K562 (cell line): ENCODE measurements around the gene DNAI7. TPM values are rescaled to one million over a fixed set of nuclear protein-coding genes. Genes with fewer than 3 reads are reported as not detected.

ENCODE experiments used
- ATAC-seq: fragments of 200-7000 bp; cut with Tn5 transposase; 3 replicates; pipeline ENCODE4 v1.9.1; 2020; ENCODE audit warnings: moderate library complexity
- BruUV-seq: library from RNA; stranded (reverse); fragments of 400-500 nt; replicated peaks from 2 replicates; lab custom pipeline; 2021; lab: Mats Ljungman, UMichigan
- CTCF ChIA-PET: fragments of 300-600 bp; formaldehyde crosslinking; extraction: SDS; loops from one replicate; lab custom pipeline; 2021; ENCODE audit warnings: low intra/inter-chr PET ratio; lab: Yijun Ruan, JAX
- POLR2A ChIA-PET: fragments of 300-600, 350-650 bp; sonication (Branson Sonifier 250); formaldehyde crosslinking; extraction: SDS; loops from one replicate; lab custom pipeline; 2021; ENCODE audit warnings: antibody characterized with exemption, inconsistent platforms; lab: Yijun Ruan, JAX
- DNase-seq, 4 experiments: peaks; one replicate each; pipeline versions ENCODE4 v3.0.0 to v3.0.0-alpha.2; 2011 to 2018; ENCODE audit warnings: low spot score in 3 of 4, mixed read lengths in 3 of 4; ENCODE audit errors: extremely low read depth in 1 of 4
- FAIRE-seq: peaks from 2 replicates; lab custom pipeline; 2011; peaks lifted over from hg19 to GRCh38; lab: Jason Lieb, UNC
- H2AFZ ChIP-seq: 2 replicates; pipeline ENCODE4 v1.6.0; 2011; ENCODE audit warnings: low read depth, low read length, control low read depth, inconsistent platforms
- H3K27ac ChIP-seq: fragments of 200-600 bp; 3 replicates; pipeline ENCODE4 v1.8.0; 2011; ENCODE audit warnings: low read depth, mild to moderate bottlenecking, control low read depth, inconsistent platforms, low read length, moderate library complexity, mixed read lengths; ENCODE audit errors: extremely low read depth
- H3K27me3 ChIP-seq, 2 experiments: fragments of 300-600 bp in 1 of 2; 2 replicates in 1 of 2; 3 replicates in 1 of 2; pipeline versions ENCODE4 v1.6.0 to v1.8.0; 2011; ENCODE audit warnings: inconsistent platforms in 2 of 2, low read length in 2 of 2, mild to moderate bottlenecking in 1 of 2, mixed read lengths in 1 of 2, moderate library complexity in 1 of 2; ENCODE audit not compliant: control insufficient read depth in 2 of 2, insufficient read depth in 2 of 2
- H3K36me3 ChIP-seq: fragments of 300-600 bp; 3 replicates; pipeline ENCODE4 v1.8.0; 2011; ENCODE audit warnings: mild to moderate bottlenecking, low read length, inconsistent platforms; ENCODE audit not compliant: control insufficient read depth, insufficient read depth
- H3K4me1 ChIP-seq, 2 experiments: fragments of 200-600 bp in 1 of 2; replicated peaks in 1 of 2; 2 replicates in 1 of 2; 3 replicates in 1 of 2; pipeline versions ENCODE4 v1.5.1 to v1.8.0; 2011; ENCODE audit warnings: inconsistent platforms in 2 of 2, low read length in 2 of 2, mild to moderate bottlenecking in 1 of 2, mixed read lengths in 1 of 2, moderate library complexity in 1 of 2; ENCODE audit not compliant: control insufficient read depth in 2 of 2, insufficient read depth in 2 of 2
- H3K4me2 ChIP-seq: 2 replicates; pipeline ENCODE4 v1.6.1; 2011; ENCODE audit warnings: low read length, control low read depth, inconsistent platforms, mixed read lengths; ENCODE audit not compliant: insufficient read depth
- H3K4me3 ChIP-seq: fragments of 200-600 bp; sonication (generic), shearing (Covaris generic); 2 replicates; pipeline ENCODE4 v1.5.1; 2016; ENCODE audit warnings: control low read depth, inconsistent platforms
- H3K79me2 ChIP-seq: fragments of 200-600 bp; 3 replicates; pipeline ENCODE4 v1.8.0; 2011; ENCODE audit warnings: low read length, inconsistent platforms; ENCODE audit not compliant: control insufficient read depth, insufficient read depth
- H3K9ac ChIP-seq, 2 experiments: 2 replicates each; pipeline versions ENCODE4 v1.6.0 to v1.6.1; 2011; ENCODE audit warnings: low read depth in 2 of 2, low read length in 2 of 2, control low read depth in 1 of 2, inconsistent platforms in 1 of 2, mild to moderate bottlenecking in 1 of 2, mixed read lengths in 1 of 2; ENCODE audit not compliant: insufficient read depth in 1 of 2
- H3K9me1 ChIP-seq: one replicate; pipeline ENCODE4 v1.6.0; 2011; ENCODE audit warnings: inconsistent platforms, mild to moderate bottlenecking, low read length, moderate library complexity; ENCODE audit not compliant: control insufficient read depth, insufficient read depth
- H3K9me3 ChIP-seq: replicated peaks from 2 replicates; pipeline ENCODE4 v1.5.1; 2011; ENCODE audit warnings: low read depth, low read length, inconsistent platforms; ENCODE audit not compliant: control insufficient read depth, insufficient read depth
- H4K20me1 ChIP-seq: replicated peaks from 2 replicates; pipeline ENCODE4 v1.6.1; 2011; ENCODE audit warnings: low read length, inconsistent platforms, mixed read lengths; ENCODE audit not compliant: control insufficient read depth, insufficient read depth
- BRCA1 ChIP-seq, 2 experiments: fragments of 450-650 bp in 1 of 2; sonication (generic) in 1 of 2; formaldehyde crosslinking in 1 of 2; IDR thresholded peaks; 2 replicates each; pipeline versions ENCODE4 v1.5.0 to v1.6.1; 2017 to 2020; ENCODE audit warnings: mild to moderate bottlenecking in 1 of 2, missing genetic modification reagents in 1 of 2
- FOXM1 ChIP-seq, 2 experiments: fragments of 450-650 bp in 1 of 2; sonication (generic) in 1 of 2; formaldehyde crosslinking in 1 of 2; IDR thresholded peaks; 2 replicates each; pipeline versions ENCODE4 v1.6.1 to v1.9.0; 2017 to 2022; ENCODE audit warnings: low read depth in 2 of 2, mild to moderate bottlenecking in 2 of 2, missing genetic modification reagents in 1 of 2, moderate library complexity in 1 of 2
- HLTF ChIP-seq: fragments of 450-650 bp; IDR thresholded peaks from 2 replicates; pipeline ENCODE4 v1.6.1; 2016
- NUFIP1 ChIP-seq: fragments of 450-650 bp; IDR thresholded peaks from 2 replicates; pipeline ENCODE4 v1.6.1; 2018; ENCODE audit not compliant: partially characterized antibody
- RAD51 ChIP-seq: fragments of 450-650 bp; IDR thresholded peaks from 2 replicates; pipeline ENCODE4 v1.7.1; 2016; ENCODE audit warnings: low read depth, mild to moderate bottlenecking, borderline replicate concordance
- SIRT6 ChIP-seq: IDR thresholded peaks from one replicate; pipeline ENCODE4 v1.6.1; 2012; ENCODE audit warnings: low read depth, mild to moderate bottlenecking, control low read depth, inconsistent platforms, low read length, moderate library complexity
- SMARCA4 ChIP-seq: fragments of 450-650 bp; IDR thresholded peaks from 2 replicates; pipeline ENCODE4 v1.6.1; 2016
- SMARCB1 ChIP-seq: IDR thresholded peaks from 2 replicates; pipeline ENCODE4 v1.6.1; 2011; ENCODE audit warnings: improper control_type of control experiment, low read depth; ENCODE audit not compliant: insufficient read length
- XRCC3 ChIP-seq: fragments of 450-650 bp; IDR thresholded peaks from 2 replicates; pipeline ENCODE4 v1.6.1; 2017; ENCODE audit warnings: mild to moderate bottlenecking, moderate library complexity
- ZZZ3 ChIP-seq: fragments of 450-650 bp; IDR thresholded peaks from 2 replicates; pipeline ENCODE4 v1.6.1; 2016; ENCODE audit warnings: antibody characterized with exemption, mild to moderate bottlenecking, moderate library complexity
- WGBS: fragments of 100-300 bp; shearing (Covaris generic); methylation state at CpG from one replicate; pipeline ENCODE4 v1.1.6; 2016; ENCODE audit warnings: low coverage, mixed read lengths; ENCODE audit not compliant: insufficient coverage; ENCODE audit errors: missing lambda C conversion rate; 5-methylcytosine and 5-hydroxymethylcytosine counted together
- in situ Hi-C: fragments of 300-500 bp; cut with MboI; formaldehyde crosslinking; loops from 4 replicates; pipeline ENCODE4 v1.15.0; 2018; ENCODE audit warnings: inconsistent platforms, mixed read lengths
- intact Hi-C: fragments of 100-400 bp; cut with micrococcal nuclease; formaldehyde crosslinking; loops from 2 replicates; pipeline ENCODE4 v1.14.2; 2022
- polyA plus RNA-seq, 8 experiments: library from polyadenylated mRNA; depleted of rRNA in 4 of 8; stranded (reverse) in 5 of 8; unstranded in 3 of 8; fragments of >200 nt; fragmentation: Nextera tagmentation in 2 of 8; fragmentation: Illumina TruSeq in 1 of 8; extraction: Ambion mirVana in 2 of 8; extraction: Trizol in 1 of 8; gene quantifications; 2 replicates each; pipeline versions ENCODE4 v1.2.1 to v1.2.3, GENCODE V29; 2011 to 2014; ENCODE audit warnings: inconsistent platforms in 1 of 8, missing spikeins in 1 of 8
- total RNA-seq, 7 experiments: library from RNA; depleted of rRNA in 6 of 7; stranded (reverse); fragments of >200 nt in 6 of 7; fragmentation: Illumina TruSeq in 2 of 7; extraction: Trizol in 2 of 7; gene quantifications; 2 replicates each; pipeline versions ENCODE4 v1.2.1 to v1.2.3, GENCODE V29; 2011 to 2021; ENCODE audit warnings: low replicate concordance in 1 of 7
- TF ChIP-seq, protein P1 (sequence below): fragments of 450-650 bp; formaldehyde crosslinking; IDR thresholded peaks from 2 replicates; pipeline ENCODE4 v1.4.0; 2022; ENCODE audit warnings: missing genetic modification characterization
- TF ChIP-seq, protein P2 (sequence below): fragments of 250-450 bp; sonication (Bioruptor Pico); IDR thresholded peaks from 2 replicates; pipeline ENCODE4 v1.5.0; 2020; ENCODE audit warnings: mild to moderate bottlenecking
- TF ChIP-seq, protein P3 (sequence below): sonication (generic); formaldehyde crosslinking; IDR thresholded peaks from 2 replicates; pipeline ENCODE4 v1.8.0; 2022; ENCODE audit warnings: mild to moderate bottlenecking, missing genetic modification reagents
- TF ChIP-seq, protein P4 (sequence below): fragments of 250-450 bp; sonication (Bioruptor Pico); IDR thresholded peaks from 2 replicates; pipeline ENCODE4 v1.9.0; 2021; ENCODE audit warnings: mild to moderate bottlenecking, inconsistent platforms

Gene DNAI7
- total and polyA plus RNA-seq, 9 of the 15 experiments (the other 6 are each of a cell fraction or from before 2014, with no cell fraction given) = 0.06 to 0.76 (median 0.17) TPM; not detected in 1

DNA sequence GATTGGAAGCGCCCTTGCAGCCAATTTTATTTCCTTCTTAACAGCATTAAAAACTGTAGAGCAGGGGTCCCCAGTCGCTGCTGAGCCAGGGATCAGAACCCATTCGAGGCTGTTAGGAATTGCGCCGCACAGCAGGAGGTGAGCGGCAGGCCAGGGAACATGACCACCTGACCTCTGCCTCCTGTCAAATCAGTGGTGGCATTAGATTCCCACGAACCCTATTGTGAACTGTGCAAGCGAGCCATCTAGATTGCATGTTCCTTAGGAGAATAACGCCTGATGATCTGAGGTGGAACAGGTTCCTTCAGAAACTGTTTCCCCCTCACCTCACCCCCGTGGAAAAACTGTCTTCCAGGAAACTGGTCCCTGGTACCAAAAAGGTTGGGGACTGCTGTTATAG, 107.4 kb downstream of the DNAI7 start:
- no peak for DNase-seq
- CTCF ChIA-PET = no interaction called here
- TF ChIP-seq, protein P1, sequence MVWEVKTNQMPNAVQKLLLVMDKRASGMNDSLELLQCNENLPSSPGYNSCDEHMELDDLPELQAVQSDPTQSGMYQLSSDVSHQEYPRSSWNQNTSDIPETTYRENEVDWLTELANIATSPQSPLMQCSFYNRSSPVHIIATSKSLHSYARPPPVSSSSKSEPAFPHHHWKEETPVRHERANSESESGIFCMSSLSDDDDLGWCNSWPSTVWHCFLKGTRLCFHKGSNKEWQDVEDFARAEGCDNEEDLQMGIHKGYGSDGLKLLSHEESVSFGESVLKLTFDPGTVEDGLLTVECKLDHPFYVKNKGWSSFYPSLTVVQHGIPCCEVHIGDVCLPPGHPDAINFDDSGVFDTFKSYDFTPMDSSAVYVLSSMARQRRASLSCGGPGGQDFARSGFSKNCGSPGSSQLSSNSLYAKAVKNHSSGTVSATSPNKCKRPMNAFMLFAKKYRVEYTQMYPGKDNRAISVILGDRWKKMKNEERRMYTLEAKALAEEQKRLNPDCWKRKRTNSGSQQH = no peak
- TF ChIP-seq SMARCB1 (no peak), BRCA1 (IDR thresholded peaks at IDR 0.05) (no peak), BRCA1 (CRISPR knock-in tag; IDR thresholded peaks at IDR 0.05) (no peak), ZZZ3 (no peak), SMARCA4 (no peak), SIRT6 (no peak), NUFIP1 (no peak), RAD51 (no peak), HLTF (no peak), XRCC3 (no peak), FOXM1 (IDR thresholded peaks at IDR 0.05; ENCODE audit: low read depth) (no peak), FOXM1 (CRISPR knock-in tag; IDR thresholded peaks at IDR 0.05; ENCODE audit: low read depth) (no peak)
- TF ChIP-seq, protein P2, sequence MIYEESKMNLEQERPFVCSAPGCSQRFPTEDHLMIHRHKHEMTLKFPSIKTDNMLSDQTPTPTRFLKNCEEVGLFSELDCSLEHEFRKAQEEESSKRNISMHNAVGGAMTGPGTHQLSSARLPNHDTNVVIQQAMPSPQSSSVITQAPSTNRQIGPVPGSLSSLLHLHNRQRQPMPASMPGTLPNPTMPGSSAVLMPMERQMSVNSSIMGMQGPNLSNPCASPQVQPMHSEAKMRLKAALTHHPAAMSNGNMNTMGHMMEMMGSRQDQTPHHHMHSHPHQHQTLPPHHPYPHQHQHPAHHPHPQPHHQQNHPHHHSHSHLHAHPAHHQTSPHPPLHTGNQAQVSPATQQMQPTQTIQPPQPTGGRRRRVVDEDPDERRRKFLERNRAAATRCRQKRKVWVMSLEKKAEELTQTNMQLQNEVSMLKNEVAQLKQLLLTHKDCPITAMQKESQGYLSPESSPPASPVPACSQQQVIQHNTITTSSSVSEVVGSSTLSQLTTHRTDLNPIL (CRISPR knock-in tag) = no peak
- TF ChIP-seq, protein P3, sequence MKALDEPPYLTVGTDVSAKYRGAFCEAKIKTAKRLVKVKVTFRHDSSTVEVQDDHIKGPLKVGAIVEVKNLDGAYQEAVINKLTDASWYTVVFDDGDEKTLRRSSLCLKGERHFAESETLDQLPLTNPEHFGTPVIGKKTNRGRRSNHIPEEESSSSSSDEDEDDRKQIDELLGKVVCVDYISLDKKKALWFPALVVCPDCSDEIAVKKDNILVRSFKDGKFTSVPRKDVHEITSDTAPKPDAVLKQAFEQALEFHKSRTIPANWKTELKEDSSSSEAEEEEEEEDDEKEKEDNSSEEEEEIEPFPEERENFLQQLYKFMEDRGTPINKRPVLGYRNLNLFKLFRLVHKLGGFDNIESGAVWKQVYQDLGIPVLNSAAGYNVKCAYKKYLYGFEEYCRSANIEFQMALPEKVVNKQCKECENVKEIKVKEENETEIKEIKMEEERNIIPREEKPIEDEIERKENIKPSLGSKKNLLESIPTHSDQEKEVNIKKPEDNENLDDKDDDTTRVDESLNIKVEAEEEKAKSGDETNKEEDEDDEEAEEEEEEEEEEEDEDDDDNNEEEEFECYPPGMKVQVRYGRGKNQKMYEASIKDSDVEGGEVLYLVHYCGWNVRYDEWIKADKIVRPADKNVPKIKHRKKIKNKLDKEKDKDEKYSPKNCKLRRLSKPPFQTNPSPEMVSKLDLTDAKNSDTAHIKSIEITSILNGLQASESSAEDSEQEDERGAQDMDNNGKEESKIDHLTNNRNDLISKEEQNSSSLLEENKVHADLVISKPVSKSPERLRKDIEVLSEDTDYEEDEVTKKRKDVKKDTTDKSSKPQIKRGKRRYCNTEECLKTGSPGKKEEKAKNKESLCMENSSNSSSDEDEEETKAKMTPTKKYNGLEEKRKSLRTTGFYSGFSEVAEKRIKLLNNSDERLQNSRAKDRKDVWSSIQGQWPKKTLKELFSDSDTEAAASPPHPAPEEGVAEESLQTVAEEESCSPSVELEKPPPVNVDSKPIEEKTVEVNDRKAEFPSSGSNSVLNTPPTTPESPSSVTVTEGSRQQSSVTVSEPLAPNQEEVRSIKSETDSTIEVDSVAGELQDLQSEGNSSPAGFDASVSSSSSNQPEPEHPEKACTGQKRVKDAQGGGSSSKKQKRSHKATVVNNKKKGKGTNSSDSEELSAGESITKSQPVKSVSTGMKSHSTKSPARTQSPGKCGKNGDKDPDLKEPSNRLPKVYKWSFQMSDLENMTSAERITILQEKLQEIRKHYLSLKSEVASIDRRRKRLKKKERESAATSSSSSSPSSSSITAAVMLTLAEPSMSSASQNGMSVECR (CRISPR knock-in tag) = no peak
- TF ChIP-seq, protein P4, sequence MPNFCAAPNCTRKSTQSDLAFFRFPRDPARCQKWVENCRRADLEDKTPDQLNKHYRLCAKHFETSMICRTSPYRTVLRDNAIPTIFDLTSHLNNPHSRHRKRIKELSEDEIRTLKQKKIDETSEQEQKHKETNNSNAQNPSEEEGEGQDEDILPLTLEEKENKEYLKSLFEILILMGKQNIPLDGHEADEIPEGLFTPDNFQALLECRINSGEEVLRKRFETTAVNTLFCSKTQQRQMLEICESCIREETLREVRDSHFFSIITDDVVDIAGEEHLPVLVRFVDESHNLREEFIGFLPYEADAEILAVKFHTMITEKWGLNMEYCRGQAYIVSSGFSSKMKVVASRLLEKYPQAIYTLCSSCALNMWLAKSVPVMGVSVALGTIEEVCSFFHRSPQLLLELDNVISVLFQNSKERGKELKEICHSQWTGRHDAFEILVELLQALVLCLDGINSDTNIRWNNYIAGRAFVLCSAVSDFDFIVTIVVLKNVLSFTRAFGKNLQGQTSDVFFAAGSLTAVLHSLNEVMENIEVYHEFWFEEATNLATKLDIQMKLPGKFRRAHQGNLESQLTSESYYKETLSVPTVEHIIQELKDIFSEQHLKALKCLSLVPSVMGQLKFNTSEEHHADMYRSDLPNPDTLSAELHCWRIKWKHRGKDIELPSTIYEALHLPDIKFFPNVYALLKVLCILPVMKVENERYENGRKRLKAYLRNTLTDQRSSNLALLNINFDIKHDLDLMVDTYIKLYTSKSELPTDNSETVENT = no peak

More for the DNA sequence above, 107.4 kb downstream of the DNAI7 start:
- H3K4me1 ChIP-seq = no peaks in the 10 kb centered on the region
- in situ Hi-C loops (no loop called here), intact Hi-C loops (no loop called here)
- H4K20me1 ChIP-seq = no peaks in the 10 kb centered on the region
- no peaks in the 10 kb centered on the region for H3K9me3 ChIP-seq
- no peak overlapping the region for H3K4me2 ChIP-seq
- WGBS = 13% methylated on average over 8 of the region's 10 CpGs
- no peak overlapping the region for H3K4me3 ChIP-seq
- peaks cover 0 to 6% of the 10 kb centered on the region in 2 experiments; a peak in 3 of 5 replicates for H3K27me3 ChIP-seq
- H2AFZ ChIP-seq = no peak overlapping the region
- BruUV-seq = no TSS peak
- no peaks in the 10 kb centered on the region for H3K79me2 ChIP-seq
- H3K9ac ChIP-seq = no peak overlapping the region
- POLR2A ChIA-PET = no interaction called here
- H3K36me3 ChIP-seq = no peaks in the 10 kb centered on the region
- H3K27ac ChIP-seq = no peak overlapping the region
- no peaks in the 10 kb centered on the region for H3K9me1 ChIP-seq
- FAIRE-seq = no peak
- no peak for ATAC-seq
